Measurements from ENCODE around the gene PLAC1. TPM values are rescaled to one million over a fixed set of nuclear protein-coding genes. Genes with fewer than 3 reads are reported as not detected.

The PLAC1 gene
- total RNA-seq, 1 donor from 2014 or later: 14.5 TPM

DNA sequence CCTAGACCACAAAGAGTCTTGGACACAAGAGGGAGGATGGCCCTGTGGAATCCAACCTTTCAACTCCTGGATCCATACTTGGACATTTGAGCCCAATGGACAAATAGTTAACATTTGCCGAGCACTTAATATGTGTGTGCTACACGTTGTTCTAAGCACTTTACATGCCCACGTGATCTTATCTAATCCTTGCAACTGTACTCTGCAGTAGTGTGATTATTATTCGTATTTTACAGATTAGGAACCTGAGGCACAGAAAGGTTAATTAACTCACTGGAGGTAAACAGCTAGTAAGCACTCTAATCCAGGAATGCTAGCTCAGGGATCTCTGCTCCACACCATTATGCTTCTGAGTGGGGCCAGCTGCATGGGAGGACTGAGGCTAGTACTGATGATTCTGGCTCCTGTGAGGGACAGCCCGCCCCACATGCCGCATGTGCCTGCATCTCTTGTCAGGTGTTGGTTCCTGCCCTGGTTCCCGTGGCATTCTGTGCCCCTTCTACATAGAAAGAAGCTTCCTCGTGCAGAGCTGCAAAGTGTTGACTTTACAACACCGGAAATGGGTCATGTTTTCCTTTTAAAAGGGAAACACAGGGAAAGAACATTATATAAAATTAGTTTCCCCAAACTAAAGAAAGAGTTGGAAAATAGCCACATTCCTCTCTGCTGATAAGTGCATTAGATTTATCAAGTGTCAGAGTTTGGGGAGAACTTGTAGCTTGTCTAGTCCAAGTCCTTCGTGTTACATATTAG, 34.8 kb downstream of the PLAC1 start:
- Mint-ChIP-seq H3K9me3 (peaks cover 35% of the 10 kb centered on the region), H3K27me3 (ENCODE audit: low read depth) (no peaks in the 10 kb centered on the region), H3K4me3 (no peak overlapping the region), H3K36me3 (no peaks in the 10 kb centered on the region), H3K27ac (peak overlapping the region; percentile 78), H3K4me1 (peaks cover 27% of the 10 kb centered on the region)
- no peak for DNase-seq (ENCODE audit: low spot score in 2 of 2, unreplicated experiment in 2 of 2)
- TF ChIP-seq, protein P1, sequence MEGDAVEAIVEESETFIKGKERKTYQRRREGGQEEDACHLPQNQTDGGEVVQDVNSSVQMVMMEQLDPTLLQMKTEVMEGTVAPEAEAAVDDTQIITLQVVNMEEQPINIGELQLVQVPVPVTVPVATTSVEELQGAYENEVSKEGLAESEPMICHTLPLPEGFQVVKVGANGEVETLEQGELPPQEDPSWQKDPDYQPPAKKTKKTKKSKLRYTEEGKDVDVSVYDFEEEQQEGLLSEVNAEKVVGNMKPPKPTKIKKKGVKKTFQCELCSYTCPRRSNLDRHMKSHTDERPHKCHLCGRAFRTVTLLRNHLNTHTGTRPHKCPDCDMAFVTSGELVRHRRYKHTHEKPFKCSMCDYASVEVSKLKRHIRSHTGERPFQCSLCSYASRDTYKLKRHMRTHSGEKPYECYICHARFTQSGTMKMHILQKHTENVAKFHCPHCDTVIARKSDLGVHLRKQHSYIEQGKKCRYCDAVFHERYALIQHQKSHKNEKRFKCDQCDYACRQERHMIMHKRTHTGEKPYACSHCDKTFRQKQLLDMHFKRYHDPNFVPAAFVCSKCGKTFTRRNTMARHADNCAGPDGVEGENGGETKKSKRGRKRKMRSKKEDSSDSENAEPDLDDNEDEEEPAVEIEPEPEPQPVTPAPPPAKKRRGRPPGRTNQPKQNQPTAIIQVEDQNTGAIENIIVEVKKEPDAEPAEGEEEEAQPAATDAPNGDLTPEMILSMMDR (IDR thresholded peaks at IDR 0.05; ENCODE audit: unreplicated experiment): no peak

DNA sequence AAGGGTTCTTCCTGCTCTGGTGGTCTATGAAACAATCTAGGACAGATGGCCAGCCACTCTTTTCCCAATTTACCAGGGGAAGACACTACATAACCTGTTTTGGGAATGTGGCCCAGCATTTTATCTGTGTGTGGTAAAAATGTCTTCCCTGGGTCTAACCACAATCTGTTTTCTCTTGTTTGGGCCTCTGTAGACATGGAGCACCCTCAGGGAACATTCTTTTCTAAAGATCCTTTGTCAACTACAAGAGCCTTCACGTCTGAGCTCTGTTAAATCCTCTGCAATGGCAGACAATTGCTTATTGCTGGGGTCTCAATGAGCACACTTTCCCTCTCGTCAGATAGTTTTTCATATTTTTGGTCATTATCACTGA, 35.5 kb downstream of the PLAC1 start:
- peaks cover 35% of the 10 kb centered on the region for H3K9me3 Mint-ChIP-seq
- TF ChIP-seq, protein P1 (IDR thresholded peaks at IDR 0.05; ENCODE audit: unreplicated experiment): no peak

DNA sequence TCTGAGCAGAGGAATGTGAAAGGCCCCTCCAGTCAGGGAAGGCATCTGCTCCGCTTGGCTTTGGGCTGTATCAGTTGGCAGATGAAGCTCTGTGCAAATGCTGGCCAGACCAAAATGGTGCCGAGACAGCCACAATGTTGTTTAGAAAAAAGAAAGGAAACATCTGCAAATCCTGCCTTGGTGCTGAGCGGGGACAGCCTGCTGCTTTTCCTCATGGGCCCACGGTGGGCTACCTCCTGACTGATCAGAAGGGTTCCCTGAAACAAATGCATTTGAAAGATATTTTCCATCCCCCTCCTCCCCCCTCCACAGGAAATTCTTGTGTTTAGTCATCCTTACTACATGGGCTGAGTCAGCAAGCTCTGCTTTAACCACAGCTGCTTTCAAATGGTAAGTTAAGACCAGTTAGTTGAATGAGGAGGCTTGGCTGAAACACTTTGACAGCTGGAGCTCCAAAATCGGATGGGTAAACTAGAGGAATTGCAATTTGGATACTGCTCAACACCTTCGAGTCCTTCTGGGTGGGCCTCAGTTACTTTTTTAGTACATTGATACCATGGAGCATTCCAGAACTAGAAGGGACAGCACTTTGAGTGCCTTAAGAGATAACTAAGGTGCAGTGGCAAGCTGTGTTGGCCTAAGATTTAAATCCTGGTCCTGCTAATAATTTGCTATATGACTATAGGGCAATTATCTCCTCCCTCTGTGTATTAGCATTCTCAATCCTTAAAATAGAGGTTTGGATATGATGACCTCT, 36.0 kb downstream of the PLAC1 start:
- Mint-ChIP-seq H3K9me3 (peaks cover 30% of the 10 kb centered on the region), H3K4me1 (peaks cover 23% of the 10 kb centered on the region), H3K4me3 (no peak overlapping the region), H3K27me3 (ENCODE audit: low read depth) (no peaks in the 10 kb centered on the region), H3K27ac (no peak overlapping the region), H3K36me3 (no peaks in the 10 kb centered on the region)
- TF ChIP-seq, protein P1 (IDR thresholded peaks at IDR 0.05; ENCODE audit: unreplicated experiment): no peak
- DNase-seq (ENCODE audit: low spot score in 2 of 2, unreplicated experiment in 2 of 2): no peak

More for the DNA sequence above, 35.5 kb downstream of the PLAC1 start:
- DNase-seq (ENCODE audit: low spot score in 2 of 2, unreplicated experiment in 2 of 2): no peak
- no peaks in the 10 kb centered on the region for H3K27me3 Mint-ChIP-seq (ENCODE audit: low read depth)
- H3K36me3 Mint-ChIP-seq: no peaks in the 10 kb centered on the region
- H3K27ac Mint-ChIP-seq: no peak overlapping the region
- H3K4me1 Mint-ChIP-seq: peaks cover 27% of the 10 kb centered on the region
- no peak overlapping the region for H3K4me3 Mint-ChIP-seq

DNA sequence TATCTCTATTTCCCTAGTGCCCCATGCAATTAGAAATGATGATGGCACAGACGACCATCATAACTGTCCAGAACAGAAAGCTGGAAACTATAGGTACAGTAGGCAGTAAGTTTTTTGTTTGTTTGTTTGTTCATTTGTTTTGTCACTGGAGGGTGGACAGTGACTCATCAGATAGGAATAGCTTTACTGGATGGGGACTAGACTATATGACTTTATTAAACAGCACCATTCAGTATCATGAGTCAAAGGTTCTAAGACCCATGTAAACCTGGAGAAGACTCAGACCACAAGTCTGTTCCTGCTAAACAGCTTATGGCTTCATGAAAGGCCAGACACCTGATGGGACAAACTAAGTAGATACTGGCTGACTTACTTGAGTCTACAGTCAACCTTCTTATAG, 38.4 kb downstream of the PLAC1 start:
- Mint-ChIP-seq H3K36me3 (no peaks in the 10 kb centered on the region), H3K27me3 (ENCODE audit: low read depth) (no peaks in the 10 kb centered on the region), H3K27ac (no peak overlapping the region), H3K4me3 (no peak overlapping the region), H3K9me3 (peaks cover 24% of the 10 kb centered on the region), H3K4me1 (peaks cover 15% of the 10 kb centered on the region)
- DNase-seq (ENCODE audit: low spot score in 2 of 2, unreplicated experiment in 2 of 2): no peak
- TF ChIP-seq, protein P1 (IDR thresholded peaks at IDR 0.05; ENCODE audit: unreplicated experiment): no peak

DNA sequence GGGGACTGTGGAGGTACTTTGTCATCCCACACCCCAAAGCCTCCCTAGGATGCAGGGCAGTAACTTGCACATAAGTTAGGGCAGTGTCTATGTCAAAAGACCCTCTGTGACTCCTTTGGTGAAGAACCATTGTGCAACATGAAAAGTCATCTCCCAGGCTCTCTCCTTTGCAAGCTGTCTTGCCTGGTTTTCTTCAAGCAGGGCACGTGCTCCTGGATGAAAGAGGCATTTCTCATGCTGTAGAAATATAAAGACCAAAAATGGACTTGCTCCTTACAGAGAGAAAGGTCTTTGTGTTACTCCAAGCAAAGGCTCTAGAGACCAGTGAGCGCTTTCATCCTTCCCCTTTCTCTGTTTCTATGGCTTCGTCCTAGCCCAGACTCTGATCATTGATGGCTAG, 44.9 kb downstream of the PLAC1 start:
- H3K36me3 Mint-ChIP-seq: peaks cover 1% of the 10 kb centered on the region
- no peaks in the 10 kb centered on the region for H3K27me3 Mint-ChIP-seq (ENCODE audit: low read depth)
- H3K9me3 Mint-ChIP-seq: peaks cover 16% of the 10 kb centered on the region
- TF ChIP-seq, protein P1 (IDR thresholded peaks at IDR 0.05; ENCODE audit: unreplicated experiment): no peak
- DNase-seq (ENCODE audit: low spot score in 2 of 2, unreplicated experiment in 2 of 2): no peak
- H3K4me3 Mint-ChIP-seq: no peak overlapping the region
- H3K27ac Mint-ChIP-seq: no peak overlapping the region
- H3K4me1 Mint-ChIP-seq: no peaks in the 10 kb centered on the region
